SW 1271 (cell line): ENCODE results near the gene CHI3L1.

ENCODE experiments used
- DNase-seq, 2 experiments: peaks; one replicate each; lab custom pipeline; 2025; lab: John Stamatoyannopoulos, UW

CHI3L1 gene

GRCh38 chr1:203168991-203169390 is 17.5 kb downstream of the CHI3L1 start:
- no peak for DNase-seq

- no peak for DNase-seq
Observed at GRCh38 chr1:203168256-203168786, 18.2 kb downstream of the CHI3L1 start.

GRCh38 chr1:203167913-203168200 is 18.6 kb downstream of the CHI3L1 start:
- no peak for DNase-seq

- no peak for DNase-seq
Observed at GRCh38 chr1:203167026-203167912, 19.2 kb downstream of the CHI3L1 start.

GRCh38 chr1:203166192-203166940 is 20.1 kb downstream of the CHI3L1 start:
- no peak for DNase-seq

- no peak for DNase-seq
Observed at GRCh38 chr1:203165800-203166161, 20.7 kb downstream of the CHI3L1 start.

- DNase-seq: no peak
Observed at GRCh38 chr1:203165101-203165799, 21.3 kb downstream of the CHI3L1 start.

- DNase-seq: no peak
Observed at GRCh38 chr1:203163891-203164635, 22.4 kb downstream of the CHI3L1 start.

GRCh38 chr1:203162403-203162802 is 24.1 kb downstream of the CHI3L1 start:
- no peak for DNase-seq

- no peak for DNase-seq
Observed at GRCh38 chr1:203161703-203162102, 24.8 kb downstream of the CHI3L1 start.

- DNase-seq: no peak
Observed at GRCh38 chr1:203161175-203161574, 25.3 kb downstream of the CHI3L1 start.

- no peak for DNase-seq
Observed at GRCh38 chr1:203159844-203160243, 26.7 kb downstream of the CHI3L1 start.

- no peak for DNase-seq
Observed at GRCh38 chr1:203158960-203159665, 27.4 kb downstream of the CHI3L1 start.

GRCh38 chr1:203158423-203158822 is 28.1 kb downstream of the CHI3L1 start:
- no peak for DNase-seq

GRCh38 chr1:203156280-203156679 is 30.2 kb downstream of the CHI3L1 start:
- DNase-seq: no peak

- peak in 1 of 2 experiments; percentile 16 for DNase-seq
Observed at GRCh38 chr1:203153989-203154821, 32.3 kb downstream of the CHI3L1 start.

GRCh38 chr1:203153051-203153988 is 33.2 kb downstream of the CHI3L1 start:
- DNase-seq: no peak

- DNase-seq: peak; percentile 40 to 48
Observed at GRCh38 chr1:203152158-203153034, 34.1 kb downstream of the CHI3L1 start.
